ENCODE results near the gene NTM.
"Not testable (repeated sequence)": the region's sequence is repeated elsewhere in the genome, so short reads cannot be mapped to it uniquely, and the experiment has no call there.

Gene NTM

GRCh38 chr11:132060567-132060966 lies 690.2 kb downstream of the NTM start:
- DNase-seq (ENCODE audit: insufficient read length, low spot score), result no peak
- FAIRE-seq, result no peak
- no peak for TF ChIP-seq CTCF (IDR thresholded peaks at IDR 0.05; ENCODE audit: insufficient read depth, missing control alignments)

DNA sequence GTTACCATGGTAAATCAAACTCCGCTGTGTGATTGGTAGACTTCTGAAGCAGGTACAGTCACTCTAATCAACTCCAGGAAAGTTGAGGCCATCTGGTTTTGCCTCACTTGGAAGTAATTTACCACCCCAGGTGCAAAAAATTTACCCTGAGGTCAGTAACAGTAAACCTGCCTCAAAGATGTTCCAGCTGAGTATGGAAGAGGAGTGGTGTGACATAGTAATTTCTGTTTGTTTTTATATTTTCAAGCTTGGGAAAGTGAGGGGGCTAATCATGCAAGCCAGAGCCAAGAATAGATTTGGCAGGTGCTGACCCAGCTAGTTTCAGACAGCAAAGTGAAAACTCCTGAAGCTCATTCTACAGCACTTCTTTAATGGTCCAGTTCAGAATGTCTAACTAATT lies 691.6 kb downstream of the NTM start:
- no peak for TF ChIP-seq CTCF (IDR thresholded peaks at IDR 0.05; ENCODE audit: insufficient read depth, missing control alignments)
- FAIRE-seq (no peak), DNase-seq (ENCODE audit: insufficient read length, low spot score) (no peak)

DNA sequence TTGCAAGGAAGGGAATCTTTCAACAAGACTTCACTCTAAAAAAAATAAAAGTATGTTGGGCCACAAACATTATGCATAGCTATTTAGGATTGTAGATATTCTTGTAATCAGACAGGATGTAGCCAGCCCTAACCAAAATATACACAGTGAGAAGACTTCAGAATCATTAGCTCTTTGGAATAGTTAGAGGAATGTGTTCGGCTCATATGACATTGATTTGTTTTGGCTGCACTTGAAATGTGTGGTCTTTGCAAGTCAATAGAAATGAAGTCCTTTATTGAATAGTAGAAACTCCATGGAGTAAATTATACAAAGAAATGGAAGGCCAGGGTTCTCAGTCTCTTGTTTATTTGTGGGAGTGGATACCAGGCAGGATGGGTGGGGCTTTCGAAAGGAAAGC lies 692.1 kb downstream of the NTM start:
- FAIRE-seq (no peak), DNase-seq (ENCODE audit: insufficient read length, low spot score) (no peak)

GRCh38 chr11:132064987-132065620 lies 694.7 kb downstream of the NTM start:
- DNase-seq (ENCODE audit: insufficient read length, low spot score), result no peak
- no peak for TF ChIP-seq CTCF (IDR thresholded peaks at IDR 0.05; ENCODE audit: insufficient read depth, missing control alignments)
- no peak for FAIRE-seq

More for the DNA sequence above, 692.1 kb downstream of the NTM start:
- no peak for TF ChIP-seq CTCF (IDR thresholded peaks at IDR 0.05; ENCODE audit: insufficient read depth, missing control alignments)

GRCh38 chr11:132068556-132068955 lies 698.1 kb downstream of the NTM start:
- DNase-seq (ENCODE audit: insufficient read length, low spot score) (no peak), FAIRE-seq (no peak)
- TF ChIP-seq CTCF (IDR thresholded peaks at IDR 0.05; ENCODE audit: insufficient read depth, missing control alignments), result no peak

DNA sequence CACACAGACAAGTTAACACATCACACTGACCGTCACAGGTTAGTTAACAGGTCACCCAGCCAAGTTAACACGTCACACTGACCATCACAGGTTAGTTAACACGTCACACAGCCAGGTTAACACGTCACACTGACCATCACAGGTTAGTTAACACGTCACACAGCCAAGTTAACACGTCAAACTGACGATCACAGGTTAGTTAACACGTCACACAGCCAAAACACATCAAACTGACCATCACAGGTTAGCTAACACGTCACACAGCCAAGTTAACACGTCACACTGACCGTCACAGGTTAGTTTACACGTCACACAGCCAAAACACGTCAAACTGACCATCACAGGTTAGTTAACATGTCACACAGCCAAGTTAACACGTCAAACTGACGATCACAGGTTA lies 699.2 kb downstream of the NTM start:
- not testable (repeated sequence) for FAIRE-seq

GRCh38 chr11:132070907-132071306 lies 700.5 kb downstream of the NTM start:
- not testable (repeated sequence) for DNase-seq (ENCODE audit: insufficient read length, low spot score); FAIRE-seq

More for the DNA sequence above, 699.2 kb downstream of the NTM start:
- not testable (repeated sequence) for DNase-seq (ENCODE audit: insufficient read length, low spot score)

DNA sequence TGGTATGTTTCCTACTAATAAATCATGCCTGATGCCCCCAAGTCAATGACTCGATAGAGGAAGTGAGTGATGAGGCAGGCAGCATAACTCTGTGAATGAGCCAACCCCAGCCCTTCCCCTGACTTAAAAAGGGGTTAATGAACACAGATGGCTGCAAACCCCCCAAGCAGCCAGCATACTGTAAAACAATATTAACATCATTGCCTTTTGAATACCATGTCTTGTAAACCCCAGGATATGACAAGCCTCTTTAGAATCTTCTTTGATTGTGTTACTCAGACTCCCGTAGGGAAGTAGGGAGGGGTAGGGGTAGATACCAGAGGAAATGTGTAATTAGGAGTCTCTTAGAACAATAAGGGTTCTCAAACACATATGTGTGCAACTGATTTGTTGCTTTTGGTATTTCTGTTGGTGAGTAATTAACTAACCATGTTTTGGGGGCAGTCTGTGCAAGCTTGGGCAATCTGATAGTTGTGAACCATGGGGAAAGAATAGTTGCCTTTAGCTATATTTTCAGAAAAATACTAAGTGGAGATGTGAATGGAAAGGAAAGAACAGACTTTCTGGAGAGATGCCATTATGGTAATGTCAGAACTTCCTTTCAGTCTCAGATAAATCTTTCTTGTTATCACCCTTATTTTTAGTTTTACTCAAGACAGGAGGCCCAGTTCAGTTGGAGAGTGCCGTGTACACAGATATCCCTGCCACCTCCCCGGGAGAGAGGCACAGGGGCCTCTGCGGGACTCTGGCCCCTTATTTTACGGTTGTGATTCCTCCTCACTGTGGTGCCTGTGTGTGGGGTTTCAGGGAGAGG lies 701.8 kb downstream of the NTM start:
- DNase-seq (ENCODE audit: insufficient read length, low spot score), result no peak
- no peak for FAIRE-seq
- no peak for TF ChIP-seq CTCF (IDR thresholded peaks at IDR 0.05; ENCODE audit: insufficient read depth, missing control alignments)
